ENCODE results near the gene UBR4.
A peak's percentile ranks its signal among the peaks of the same experiment; 100 is the strongest.

UBR4 gene

GRCh38 chr1:19091196-19091953 lies 118.7 kb downstream of the UBR4 start:
- DNase-seq (ENCODE audit: low spot score): no peak

GRCh38 chr1:19089524-19089923 lies 120.5 kb downstream of the UBR4 start:
- DNase-seq (ENCODE audit: low spot score): no peak

DNA sequence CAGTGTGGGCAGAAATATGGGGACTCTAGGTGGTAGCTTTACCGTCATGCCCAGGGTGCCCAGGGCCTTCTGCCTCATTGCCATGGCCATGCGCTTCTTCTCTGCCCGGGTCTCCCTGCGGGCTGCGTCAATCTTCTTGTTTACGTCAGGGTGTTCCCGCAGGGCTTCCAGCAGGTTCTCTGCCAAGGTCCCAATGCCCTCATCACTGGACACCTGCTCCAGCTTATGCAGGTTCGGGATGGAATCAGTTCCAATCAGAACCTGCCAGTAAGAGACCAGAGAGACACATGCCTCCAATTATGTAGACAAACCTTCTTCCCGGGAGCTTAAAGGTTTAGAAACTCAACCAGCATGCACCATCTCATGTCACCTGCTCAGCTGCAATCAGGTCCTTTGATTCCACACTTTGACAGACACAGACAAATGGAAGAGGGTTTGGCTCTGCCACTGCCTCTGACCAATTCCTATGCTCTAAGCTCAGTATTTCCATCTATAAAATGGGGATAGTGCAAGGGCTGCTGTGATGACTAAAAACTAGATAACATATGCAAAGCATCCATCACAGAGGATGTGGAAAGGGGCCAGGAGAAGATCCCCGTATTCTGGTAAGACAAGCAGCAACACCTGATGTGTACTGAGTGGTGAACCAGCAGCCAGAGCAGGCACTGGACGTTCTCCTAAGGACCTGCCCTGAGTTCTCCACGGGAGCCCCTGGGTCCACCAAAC lies 121.2 kb downstream of the UBR4 start:
- no peak for DNase-seq (ENCODE audit: low spot score)

DNA sequence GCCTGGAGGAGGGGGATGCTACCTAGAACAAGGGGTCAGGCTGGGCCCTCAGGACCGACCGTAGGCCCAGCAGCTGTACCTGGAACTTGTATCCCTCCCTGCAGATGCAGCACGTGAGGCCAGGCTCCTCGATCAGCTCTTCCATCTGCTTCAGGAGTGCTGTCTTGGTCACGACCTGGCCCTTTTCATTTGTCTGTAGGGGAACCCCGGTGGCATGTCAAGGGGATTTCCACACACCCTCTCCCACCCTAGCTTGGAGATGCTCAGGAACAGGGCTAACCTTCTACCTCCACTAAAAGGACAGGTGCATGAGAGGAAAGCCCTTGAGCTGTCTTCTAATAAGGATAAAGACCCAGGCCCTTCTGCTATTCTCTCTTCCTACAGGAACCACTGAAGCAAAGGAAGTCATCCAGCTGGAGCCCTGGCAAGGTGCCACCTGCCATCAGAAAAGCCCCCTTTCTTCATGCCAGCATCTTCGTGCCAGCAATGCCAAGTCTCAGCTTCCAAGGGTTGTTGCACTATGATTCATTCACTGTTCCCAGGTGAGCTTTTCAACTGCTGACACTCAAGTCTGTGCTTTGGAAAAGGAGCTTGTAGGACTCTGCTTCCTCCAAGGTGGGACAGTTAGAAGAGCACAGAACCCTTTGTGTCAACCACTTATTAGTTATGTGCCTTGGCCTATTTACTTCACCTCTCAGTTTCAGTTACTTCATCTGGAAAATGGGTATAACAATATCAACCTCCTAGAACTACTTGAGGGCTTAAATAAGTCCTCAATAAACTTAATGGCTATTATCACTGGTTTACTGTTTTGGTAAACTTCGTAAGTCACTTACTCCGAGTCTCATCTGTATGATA lies 122.1 kb downstream of the UBR4 start:
- DNase-seq (ENCODE audit: low spot score): no peak

DNA sequence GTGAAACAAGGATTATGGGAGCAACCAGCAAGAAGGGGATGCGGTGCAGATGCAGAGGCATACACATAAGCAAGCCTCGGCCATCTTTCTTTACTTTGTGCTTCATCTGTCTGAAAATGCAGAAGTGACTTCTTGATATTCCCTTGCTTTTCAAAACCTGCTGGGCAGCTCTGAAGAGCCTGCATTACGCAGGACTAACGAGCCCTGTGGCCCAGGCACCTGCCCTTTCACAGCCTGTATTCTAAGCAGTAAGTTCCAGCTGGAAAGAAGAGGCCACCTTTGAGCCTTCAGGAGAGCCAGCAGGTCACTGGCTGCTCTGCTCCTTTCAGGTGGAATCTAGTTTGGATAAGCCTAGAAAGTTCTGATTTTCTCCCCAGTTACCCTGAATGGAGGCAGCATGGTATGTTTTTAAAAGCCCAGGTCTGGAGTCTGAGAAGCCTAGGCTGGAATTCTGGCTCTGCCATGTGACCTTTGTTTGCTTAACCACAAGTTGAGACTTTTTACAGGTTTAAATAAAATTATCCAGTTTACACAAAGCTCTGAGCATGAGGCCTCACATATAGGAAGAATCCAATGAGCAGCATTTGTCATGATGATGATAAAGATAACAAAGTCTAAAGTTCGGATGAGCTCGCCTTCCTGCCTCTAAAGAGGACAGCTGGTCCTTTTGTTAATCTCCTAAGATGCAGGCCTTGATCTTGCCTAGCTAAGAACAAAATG lies 122.9 kb downstream of the UBR4 start:
- no peak for DNase-seq (ENCODE audit: low spot score)

- DNase-seq (ENCODE audit: low spot score): no peak
These were observed 123.7 kb downstream of the UBR4 start for GRCh38 chr1:19086176-19086875.

GRCh38 chr1:19084206-19084738 lies 125.8 kb downstream of the UBR4 start:
- DNase-seq (ENCODE audit: low spot score): no peak

DNA sequence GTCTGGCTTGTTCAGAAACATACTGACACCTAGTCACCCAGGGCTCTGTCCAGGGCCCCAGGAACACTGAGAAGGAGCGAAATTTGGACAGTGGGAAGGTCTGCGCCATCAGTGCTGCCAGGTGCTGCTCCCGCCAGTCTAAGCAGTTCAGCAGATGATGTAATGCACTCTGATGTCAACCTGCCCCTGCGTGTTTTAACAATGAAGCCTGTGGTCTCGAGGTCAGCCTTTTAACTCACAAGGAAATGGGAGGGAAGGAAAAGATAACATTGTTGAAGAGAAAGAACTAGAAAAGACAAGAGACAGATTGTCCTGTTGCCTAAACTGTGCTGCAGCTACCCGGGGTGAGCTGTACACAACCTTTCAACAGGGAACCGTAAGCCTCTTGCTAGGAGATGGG lies 127.0 kb downstream of the UBR4 start:
- DNase-seq (ENCODE audit: low spot score): no peak

- DNase-seq (ENCODE audit: low spot score): no peak
These were observed 128.7 kb downstream of the UBR4 start for GRCh38 chr1:19081218-19081893.

- DNase-seq (ENCODE audit: low spot score): no peak
These were observed 129.3 kb downstream of the UBR4 start for GRCh38 chr1:19080721-19081120.

DNA sequence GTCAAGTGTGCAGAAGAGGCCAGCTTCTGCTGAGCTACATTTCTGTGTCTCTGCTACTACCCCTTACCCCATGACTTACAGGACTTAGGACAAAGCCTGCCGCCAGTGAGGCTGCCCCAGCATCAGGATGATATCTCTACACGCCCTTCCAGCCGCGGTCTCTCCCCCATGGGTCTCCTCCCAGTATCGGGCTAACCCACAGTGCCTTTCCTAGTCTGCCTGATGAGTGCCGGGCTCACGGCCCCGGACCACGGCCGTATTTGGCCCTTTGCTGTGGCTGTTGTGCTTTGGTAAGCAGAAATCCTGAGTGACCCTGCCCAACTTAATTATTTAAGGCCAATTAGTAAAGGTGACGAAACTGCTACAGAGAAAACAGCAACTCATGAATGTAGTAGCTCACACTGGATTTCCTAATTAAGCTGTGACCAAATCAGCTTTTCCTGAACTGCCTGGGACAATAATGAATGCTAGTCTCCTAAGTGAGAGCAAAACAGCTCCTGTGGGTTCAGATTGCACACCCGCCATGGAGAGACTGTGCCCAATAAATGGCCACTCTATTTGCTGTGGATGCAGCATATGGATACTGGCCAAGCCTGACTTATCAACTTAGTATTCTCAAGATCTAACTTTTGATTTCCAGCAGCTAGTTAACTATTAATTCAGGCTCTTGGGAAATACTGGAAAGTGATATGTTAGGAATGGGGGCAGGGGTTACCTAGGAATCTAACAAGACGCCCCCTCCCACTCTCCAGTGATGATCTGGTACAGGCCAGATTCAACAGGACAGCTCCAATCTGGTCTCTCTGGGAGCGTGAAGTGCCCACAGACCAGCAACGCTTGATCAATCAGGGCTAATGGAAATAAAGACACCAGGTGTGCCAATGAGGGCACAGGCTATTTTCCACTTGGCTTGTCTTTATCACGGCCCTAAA lies 130.3 kb downstream of the UBR4 start:
- no peak for DNase-seq (ENCODE audit: low spot score)

- DNase-seq (ENCODE audit: low spot score): no peak
These were observed 131.5 kb downstream of the UBR4 start for GRCh38 chr1:19078536-19078935.

DNA sequence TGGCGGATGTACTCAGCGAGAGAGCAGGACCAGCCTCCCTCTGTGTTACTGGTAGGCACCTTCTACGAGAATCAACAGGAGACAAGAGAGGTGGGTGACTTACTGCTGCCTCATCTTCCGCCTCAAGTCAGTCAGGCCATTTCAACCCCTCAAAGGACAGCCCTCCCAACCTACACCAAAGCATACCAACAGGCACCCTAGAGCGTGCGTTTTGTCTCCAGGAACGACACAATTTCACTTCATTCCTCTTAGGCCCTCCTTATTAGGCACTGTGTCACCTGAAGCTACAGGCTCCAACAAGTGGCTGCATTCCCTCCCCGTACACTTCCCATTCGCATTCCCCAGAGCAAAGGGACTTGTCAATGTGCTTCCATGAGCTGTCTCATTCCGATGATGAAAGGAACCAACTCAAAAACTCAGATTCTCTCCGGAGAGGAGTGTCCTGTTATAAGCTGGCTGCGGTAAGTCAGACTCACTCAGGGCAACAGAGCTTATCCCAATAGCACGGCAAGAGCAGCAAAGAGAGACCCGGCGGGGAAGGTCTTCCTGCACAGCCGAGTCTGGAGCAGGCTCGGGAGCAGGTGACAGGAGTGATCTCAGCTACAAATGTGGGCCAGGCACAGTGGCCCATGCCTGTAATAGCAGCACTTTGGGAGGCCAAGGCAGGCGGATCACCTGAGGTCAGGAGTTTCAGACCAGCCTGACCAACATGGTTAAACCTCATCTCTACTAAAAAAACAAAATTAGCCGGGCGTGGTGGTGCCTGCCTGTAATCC lies 133.0 kb downstream of the UBR4 start:
- DNase-seq (ENCODE audit: low spot score): no peak

DNA sequence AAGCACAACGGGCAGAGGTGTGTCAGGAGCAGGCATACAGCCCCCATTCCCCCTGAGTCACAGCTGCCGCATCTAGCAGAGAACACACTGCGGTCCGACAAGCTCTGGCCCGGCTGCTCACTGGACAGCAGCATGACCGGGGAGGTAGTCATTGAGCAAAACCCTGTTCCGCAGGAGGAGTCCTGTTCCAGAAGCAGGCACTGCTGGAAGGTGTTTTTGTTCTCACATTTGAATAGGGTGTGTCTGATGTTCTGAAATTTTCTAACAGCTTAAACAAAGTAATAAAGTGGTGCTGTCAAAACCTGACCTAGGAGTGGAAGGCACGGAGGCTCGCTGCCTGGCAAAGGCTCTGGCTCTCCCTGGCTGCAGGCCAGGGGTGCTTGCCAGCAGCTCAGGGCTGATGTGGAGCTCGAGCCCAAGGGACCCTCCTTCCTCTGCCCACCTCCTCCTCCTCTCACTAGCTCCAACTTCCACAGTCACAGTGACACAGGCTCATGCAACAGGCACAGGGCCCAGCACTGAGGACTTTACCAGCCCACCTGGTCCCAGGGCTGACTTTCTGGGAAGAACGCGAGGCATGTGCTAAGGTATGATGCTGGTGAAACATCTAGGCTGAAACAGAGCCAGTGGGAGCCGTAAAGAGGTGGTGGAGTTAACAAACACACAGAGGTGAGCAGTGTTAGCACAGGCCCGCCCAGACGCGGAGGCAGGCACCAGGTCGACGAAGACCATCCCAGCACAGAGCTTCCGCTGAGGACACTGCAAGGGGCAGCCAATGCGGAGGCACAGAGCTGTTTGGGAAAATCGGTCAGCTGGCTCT lies 135.0 kb downstream of the UBR4 start:
- DNase-seq (ENCODE audit: low spot score): no peak

GRCh38 chr1:19074361-19074901 lies 135.6 kb downstream of the UBR4 start:
- DNase-seq (ENCODE audit: low spot score): no peak

DNA sequence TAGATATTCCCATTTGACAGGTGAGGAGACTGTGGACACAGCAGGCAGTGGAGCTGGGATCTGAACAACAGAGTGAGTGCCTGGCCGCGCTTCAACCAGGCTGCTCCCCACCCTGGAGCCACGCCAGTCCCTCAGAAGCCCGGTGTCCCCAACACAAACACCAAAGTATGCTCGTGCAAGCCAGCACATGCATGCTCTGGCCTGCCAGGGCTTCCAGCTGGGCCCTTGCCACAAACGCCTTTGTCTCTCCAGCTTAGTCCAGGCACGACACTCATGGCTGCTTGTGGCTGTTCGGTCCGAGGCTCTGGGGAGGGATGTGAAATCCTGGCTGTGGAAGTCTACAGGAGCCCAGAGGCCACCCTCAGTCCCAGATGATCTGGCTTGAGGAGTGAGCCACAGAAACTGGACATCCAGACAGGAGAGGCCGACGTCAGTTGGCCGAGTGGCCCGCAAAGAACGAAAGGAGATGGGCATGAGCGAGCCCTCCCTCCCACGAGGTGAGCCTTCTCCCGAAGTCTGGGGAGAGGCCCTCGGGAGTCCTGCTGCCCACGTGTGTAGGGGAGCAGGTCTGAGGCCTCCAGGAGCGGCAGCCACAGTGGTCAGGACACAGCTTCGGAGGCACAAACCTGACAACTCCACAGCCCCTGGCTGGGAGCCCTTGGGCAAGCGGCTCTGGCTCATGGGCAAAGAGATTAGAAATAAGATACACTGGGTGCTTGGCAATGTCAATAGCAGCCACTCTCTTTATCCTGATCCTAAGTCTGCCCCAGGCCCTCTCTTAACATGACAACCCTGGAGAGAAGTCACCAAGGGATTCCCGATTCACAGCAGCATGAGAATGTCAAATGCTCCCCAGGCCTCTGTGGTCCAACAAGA lies 136.5 kb downstream of the UBR4 start:
- peak; percentile 25 for DNase-seq (ENCODE audit: low spot score)

Data from globus pallidus (tissue), 1 donor.